ENCODE measurements around the gene UGT2B15. TPM values are rescaled to one million over a fixed set of nuclear protein-coding genes. Genes with fewer than 3 reads are reported as not detected.

UGT2B15 gene
- total RNA-seq, result not detected in 2 replicates

DNA sequence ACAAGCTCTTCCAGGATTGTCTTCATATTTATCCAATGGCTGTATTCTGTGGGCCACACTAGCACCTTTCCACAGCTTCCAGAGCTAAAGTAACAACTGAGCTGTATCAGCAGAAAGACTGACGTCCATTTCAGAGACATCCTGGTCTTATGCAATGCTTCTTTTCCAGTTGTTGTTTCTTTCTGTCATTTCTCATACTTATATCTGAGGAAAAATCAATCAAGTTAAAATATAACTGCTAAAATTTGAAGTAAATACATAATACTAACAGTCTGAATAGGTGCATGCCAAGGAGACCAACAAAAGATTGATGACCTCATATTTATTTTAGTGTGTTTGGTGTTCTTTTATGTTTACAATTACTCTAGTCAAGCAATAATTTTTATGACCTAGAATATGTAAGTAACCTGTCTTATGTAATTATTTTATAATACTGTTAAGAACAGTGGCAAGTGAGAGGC lies at the start of gene UGT2B15:
UGT2B15 (minus strand) TSS at position 174 of the 461 bp plus-strand sequence; CDS start at position 140, 34 bp downstream.

Other genes starting within 250 kb of the UGT2B15 start
- gene TMPRSS11E, start 223.2 kb downstream of the UGT2B15 start, total RNA-seq, result not detected in 2 replicates
- gene UGT2B17, start 94.3 kb downstream of the UGT2B15 start, total RNA-seq, result not detected in 2 replicates
- gene UGT2B10, start 145.3 kb upstream of the UGT2B15 start, total RNA-seq, result not detected in 2 replicates